ENCODE results near the gene DPP10. TPM values are rescaled to one million over a fixed set of nuclear protein-coding genes. Genes with fewer than 3 reads are reported as not detected.

Gene DPP10
- total RNA-seq, 3 donors from 2014 or later (not counting 1 experiment from before 2014, with no cell fraction given) = not detected

GRCh38 chr2:115034801-115035200, 592.4 kb downstream of the DPP10 start:
- intact Hi-C loops (cut with micrococcal nuclease) = no loop called here
- Histone ChIP-seq H3K9me3 (ENCODE audit: control insufficient read depth, insufficient read depth, low read length) (no peaks in the 10 kb centered on the region), H3K27ac (ENCODE audit: low read length) (no peak overlapping the region), H3K4me1 (ENCODE audit: control insufficient read depth, insufficient read depth, low read length) (no peaks in the 10 kb centered on the region), H3K27me3 (ENCODE audit: control insufficient read depth, insufficient read depth, low read length) (no peaks in the 10 kb centered on the region), H3K4me3 (ENCODE audit: low read length) (no peak overlapping the region), H3K36me3 (ENCODE audit: control insufficient read depth, insufficient read depth, low read length) (no peaks in the 10 kb centered on the region)
- 86% methylated on average over 3 of the region's 3 CpGs for WGBS (ENCODE audit: insufficient coverage)
- H3K36me3 Mint-ChIP-seq = peaks cover 14% of the 10 kb centered on the region
- H3K27me3 Mint-ChIP-seq (ENCODE audit: low read depth in 2 of 2) = no peaks in the 10 kb centered on the region
- DNase-seq (no peak), ATAC-seq (no peak)
- TF ChIP-seq CTCF (IDR thresholded peaks at IDR 0.05) = no peak
- H3K4me1 Mint-ChIP-seq = no peaks in the 10 kb centered on the region
- H3K27ac Mint-ChIP-seq = no peak overlapping the region
- H3K9me3 Mint-ChIP-seq = peaks cover 13 to 24% of the 10 kb centered on the region in 2 donors
- H3K4me3 Mint-ChIP-seq = no peak overlapping the region

GRCh38 chr2:115036818-115037217, 594.4 kb downstream of the DPP10 start:
- no CpG with 5 or more reads among the region's 2 CpGs for WGBS (ENCODE audit: insufficient coverage)
- Histone ChIP-seq H3K27ac (ENCODE audit: low read length) (no peak overlapping the region), H3K36me3 (ENCODE audit: control insufficient read depth, insufficient read depth, low read length) (no peaks in the 10 kb centered on the region), H3K27me3 (ENCODE audit: control insufficient read depth, insufficient read depth, low read length) (no peaks in the 10 kb centered on the region), H3K4me1 (ENCODE audit: control insufficient read depth, insufficient read depth, low read length) (no peaks in the 10 kb centered on the region), H3K4me3 (ENCODE audit: low read length) (no peak overlapping the region), H3K9me3 (ENCODE audit: control insufficient read depth, insufficient read depth, low read length) (no peaks in the 10 kb centered on the region)
- H3K4me3 Mint-ChIP-seq = no peak overlapping the region
- H3K27me3 Mint-ChIP-seq (ENCODE audit: low read depth in 2 of 2) = no peaks in the 10 kb centered on the region
- H3K9me3 Mint-ChIP-seq = peaks cover 11 to 22% of the 10 kb centered on the region in 2 donors
- no peak overlapping the region for H3K27ac Mint-ChIP-seq
- DNase-seq = no peak
- ATAC-seq = no peak
- H3K4me1 Mint-ChIP-seq = no peaks in the 10 kb centered on the region
- no peak for TF ChIP-seq CTCF (IDR thresholded peaks at IDR 0.05)
- H3K36me3 Mint-ChIP-seq = peaks cover 14% of the 10 kb centered on the region
- intact Hi-C loops (cut with micrococcal nuclease) = no loop called here

GRCh38 chr2:115057473-115057872, 615.0 kb downstream of the DPP10 start:
- no peaks in the 10 kb centered on the region for H3K36me3 Mint-ChIP-seq
- no peaks in the 10 kb centered on the region for H3K36me3 ChIP-seq (ENCODE audit: control insufficient read depth, insufficient read depth, low read length)
- no peak overlapping the region for H3K27ac Mint-ChIP-seq
- DNase-seq (no peak), ATAC-seq (no peak)
- no peaks in the 10 kb centered on the region for H3K4me1 Mint-ChIP-seq
- H3K27me3 Mint-ChIP-seq (ENCODE audit: low read depth in 2 of 2) = no peaks in the 10 kb centered on the region
- peaks cover 3% of the 10 kb centered on the region for H3K9me3 ChIP-seq (ENCODE audit: control insufficient read depth, insufficient read depth, low read length)
- intact Hi-C loops (cut with micrococcal nuclease) = no loop called here
- no peak overlapping the region for H3K4me3 Mint-ChIP-seq
- peaks cover 16% of the 10 kb centered on the region in 2 donors for H3K9me3 Mint-ChIP-seq
- TF ChIP-seq CTCF (IDR thresholded peaks at IDR 0.05) = no peak
- no peak overlapping the region for H3K27ac ChIP-seq (ENCODE audit: low read length)
- H3K27me3 ChIP-seq (ENCODE audit: control insufficient read depth, insufficient read depth, low read length) = no peaks in the 10 kb centered on the region
- WGBS (ENCODE audit: insufficient coverage) = 37% methylated on average over 2 of the region's 2 CpGs
- no peaks in the 10 kb centered on the region for H3K4me1 ChIP-seq (ENCODE audit: control insufficient read depth, insufficient read depth, low read length)
- H3K4me3 ChIP-seq (ENCODE audit: low read length) = no peak overlapping the region

GRCh38 chr2:115070002-115070401, 627.6 kb downstream of the DPP10 start:
- no peak overlapping the region for H3K4me3 Mint-ChIP-seq
- Histone ChIP-seq H3K4me3 (ENCODE audit: low read length) (no peak overlapping the region), H3K27me3 (ENCODE audit: control insufficient read depth, insufficient read depth, low read length) (no peaks in the 10 kb centered on the region), H3K4me1 (ENCODE audit: control insufficient read depth, insufficient read depth, low read length) (no peaks in the 10 kb centered on the region), H3K9me3 (ENCODE audit: control insufficient read depth, insufficient read depth, low read length) (no peaks in the 10 kb centered on the region), H3K36me3 (ENCODE audit: control insufficient read depth, insufficient read depth, low read length) (no peaks in the 10 kb centered on the region), H3K27ac (ENCODE audit: low read length) (no peak overlapping the region)
- peaks cover 8% of the 10 kb centered on the region for H3K36me3 Mint-ChIP-seq
- H3K9me3 Mint-ChIP-seq = peaks cover 15 to 25% of the 10 kb centered on the region in 2 donors
- no peak for TF ChIP-seq CTCF (IDR thresholded peaks at IDR 0.05)
- no peaks in the 10 kb centered on the region for H3K4me1 Mint-ChIP-seq
- no peaks in the 10 kb centered on the region for H3K27me3 Mint-ChIP-seq (ENCODE audit: low read depth in 2 of 2)
- DNase-seq (no peak), ATAC-seq (no peak)
- intact Hi-C loops (cut with micrococcal nuclease) = no loop called here
- no peak overlapping the region for H3K27ac Mint-ChIP-seq
